ENCODE measurements around the gene NME9.

Gene NME9

GRCh38 chr3:138361561-138361971, 31.9 kb upstream of the NME9 start:
- DNase-seq (ENCODE audit: low spot score), result no peak

GRCh38 chr3:138360869-138361525, 31.3 kb upstream of the NME9 start:
- no peak for DNase-seq (ENCODE audit: low spot score)

- DNase-seq (ENCODE audit: low spot score), result no peak
These were observed 30.5 kb upstream of the NME9 start for GRCh38 chr3:138359919-138360868.

- no peak for DNase-seq (ENCODE audit: low spot score)
These were observed 29.7 kb upstream of the NME9 start for GRCh38 chr3:138359148-138359918.

- DNase-seq (ENCODE audit: low spot score), result no peak
These were observed 27.2 kb upstream of the NME9 start for GRCh38 chr3:138356730-138357405.

- DNase-seq (ENCODE audit: low spot score), result no peak
These were observed 25.4 kb upstream of the NME9 start for GRCh38 chr3:138355071-138355470.

- DNase-seq (ENCODE audit: low spot score), result no peak
These were observed 24.7 kb upstream of the NME9 start for GRCh38 chr3:138354376-138354775.

- DNase-seq (ENCODE audit: low spot score), result no peak
These were observed 22.4 kb upstream of the NME9 start for GRCh38 chr3:138351916-138352550.

GRCh38 chr3:138351151-138351550, 21.5 kb upstream of the NME9 start:
- no peak for DNase-seq (ENCODE audit: low spot score)

- no peak for DNase-seq (ENCODE audit: low spot score)
These were observed 20.4 kb upstream of the NME9 start for GRCh38 chr3:138349926-138350665.

GRCh38 chr3:138348754-138349739, 19.4 kb upstream of the NME9 start:
- no peak for DNase-seq (ENCODE audit: low spot score)

- DNase-seq (ENCODE audit: low spot score), result no peak
These were observed 18.5 kb upstream of the NME9 start, which contains the start of gene MRAS for GRCh38 chr3:138347960-138348753. TSS of gene MRAS (plus strand) at chr3:138348579. CDS start at chr3:138372884, 24,305 bp downstream.

- no peak for DNase-seq (ENCODE audit: low spot score)
These were observed 15.1 kb upstream of the NME9 start for GRCh38 chr3:138344754-138345153.

- DNase-seq (ENCODE audit: low spot score), result no peak
These were observed 10.9 kb upstream of the NME9 start for GRCh38 chr3:138340511-138340910.

GRCh38 chr3:138338811-138339210, 9.2 kb upstream of the NME9 start:
- DNase-seq (ENCODE audit: low spot score), result no peak

- DNase-seq (ENCODE audit: low spot score), result no peak
These were observed 8.6 kb upstream of the NME9 start for GRCh38 chr3:138338244-138338643.

GRCh38 chr3:138336454-138336999, 6.9 kb upstream of the NME9 start:
- DNase-seq (ENCODE audit: low spot score), result no peak

- DNase-seq (ENCODE audit: low spot score), result no peak
These were observed 5.0 kb upstream of the NME9 start for GRCh38 chr3:138334608-138335007.
